ENCODE data around the gene LIMK2. TPM values are rescaled to one million over a fixed set of nuclear protein-coding genes. Genes with fewer than 3 reads are reported as not detected.
"Not testable (repeated sequence)": the region's sequence is repeated elsewhere in the genome, so short reads cannot be mapped to it uniquely, and the experiment has no call there.

LIMK2 gene
- total RNA-seq, 2 donors from 2014 or later: 92.1 to 128 TPM

DNA sequence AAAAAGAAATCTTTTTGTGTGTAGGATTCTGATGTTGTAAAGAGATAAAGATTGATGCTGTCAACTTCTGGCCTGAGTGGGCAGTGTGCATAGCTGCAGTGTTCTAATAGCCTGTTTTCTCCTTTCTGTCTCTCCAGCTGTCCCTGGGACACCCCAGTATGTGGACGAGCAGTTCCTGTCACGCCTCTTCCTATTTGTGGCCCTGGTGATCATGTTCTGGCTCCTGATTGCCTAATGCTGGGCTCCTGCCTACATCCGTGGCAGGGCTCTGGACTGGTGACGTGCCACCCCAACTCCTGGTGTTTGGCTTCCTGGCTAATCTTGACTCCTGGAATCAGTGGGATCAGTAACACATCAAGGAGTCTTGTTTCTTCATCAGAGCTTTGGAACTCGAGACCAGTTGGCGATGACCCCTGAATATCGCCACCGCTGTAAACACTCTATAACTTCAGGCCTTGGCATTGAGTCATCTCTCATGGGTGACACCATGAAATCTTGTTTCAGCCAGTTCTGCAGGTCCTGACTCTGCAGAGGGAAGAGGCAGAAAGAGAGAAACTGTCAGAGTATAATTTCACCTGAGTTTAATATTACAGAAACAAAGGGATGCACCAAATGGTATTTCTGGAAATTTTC is 7.6 kb upstream of the LIMK2 start:
- DNase-seq (ENCODE audit: low spot score): peak; percentile 50
- H3K4me1 ChIP-seq (replicated peaks); intact Hi-C loops (cut with DNase I); H3K4me3 ChIP-seq; H3K27me3 ChIP-seq (replicated peaks; ENCODE audit: insufficient read depth); H3K9me3 ChIP-seq; H3K36me3 ChIP-seq: not testable (repeated sequence)
- TF ChIP-seq POLR2AphosphoS5 (IDR thresholded peaks at IDR 0.05): peak; percentile 34
- H3K27ac ChIP-seq: peak overlapping the region; percentile 67 to 83
- WGBS: 39% methylated on average over 8 of the region's 8 CpGs

GRCh38 chr22:31205059-31205458 is 7.0 kb upstream of the LIMK2 start:
- peak overlapping the region; percentile 69 to 83 for H3K27ac ChIP-seq
- intact Hi-C loops (cut with DNase I); H3K36me3 ChIP-seq; H3K9me3 ChIP-seq; H3K4me1 ChIP-seq (replicated peaks); H3K27me3 ChIP-seq (replicated peaks; ENCODE audit: insufficient read depth); DNase-seq (ENCODE audit: low spot score); H3K4me3 ChIP-seq: not testable (repeated sequence)
- WGBS: 30% methylated on average over 4 of the region's 4 CpGs

DNA sequence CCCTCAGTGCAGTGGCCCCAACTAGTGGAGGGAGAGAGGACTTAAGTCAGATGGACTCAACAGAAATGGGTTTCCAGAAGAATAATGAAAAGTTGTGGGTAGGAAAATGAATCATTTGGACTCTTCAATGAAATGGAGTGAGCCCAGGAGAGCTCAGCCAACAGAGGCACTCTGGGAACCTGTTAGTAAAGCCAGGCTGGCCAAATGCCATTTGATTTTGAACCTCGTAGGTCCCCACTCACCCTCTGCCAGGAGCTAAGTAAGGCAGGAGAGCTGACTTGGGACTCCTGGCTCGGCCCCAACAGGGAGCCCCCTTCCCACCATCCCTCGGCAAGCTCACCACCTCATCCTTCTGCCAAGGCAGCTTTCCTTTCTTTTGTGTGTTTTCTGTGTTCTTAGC is 5.6 kb upstream of the LIMK2 start:
- H3K4me3 ChIP-seq; H3K36me3 ChIP-seq; DNase-seq (ENCODE audit: low spot score); intact Hi-C loops (cut with DNase I); H3K27me3 ChIP-seq (replicated peaks; ENCODE audit: insufficient read depth); H3K4me1 ChIP-seq (replicated peaks); H3K9me3 ChIP-seq: not testable (repeated sequence)
- peak overlapping the region; percentile 69 to 83 for H3K27ac ChIP-seq
- WGBS: 46% methylated on average over 3 of the region's 3 CpGs

DNA sequence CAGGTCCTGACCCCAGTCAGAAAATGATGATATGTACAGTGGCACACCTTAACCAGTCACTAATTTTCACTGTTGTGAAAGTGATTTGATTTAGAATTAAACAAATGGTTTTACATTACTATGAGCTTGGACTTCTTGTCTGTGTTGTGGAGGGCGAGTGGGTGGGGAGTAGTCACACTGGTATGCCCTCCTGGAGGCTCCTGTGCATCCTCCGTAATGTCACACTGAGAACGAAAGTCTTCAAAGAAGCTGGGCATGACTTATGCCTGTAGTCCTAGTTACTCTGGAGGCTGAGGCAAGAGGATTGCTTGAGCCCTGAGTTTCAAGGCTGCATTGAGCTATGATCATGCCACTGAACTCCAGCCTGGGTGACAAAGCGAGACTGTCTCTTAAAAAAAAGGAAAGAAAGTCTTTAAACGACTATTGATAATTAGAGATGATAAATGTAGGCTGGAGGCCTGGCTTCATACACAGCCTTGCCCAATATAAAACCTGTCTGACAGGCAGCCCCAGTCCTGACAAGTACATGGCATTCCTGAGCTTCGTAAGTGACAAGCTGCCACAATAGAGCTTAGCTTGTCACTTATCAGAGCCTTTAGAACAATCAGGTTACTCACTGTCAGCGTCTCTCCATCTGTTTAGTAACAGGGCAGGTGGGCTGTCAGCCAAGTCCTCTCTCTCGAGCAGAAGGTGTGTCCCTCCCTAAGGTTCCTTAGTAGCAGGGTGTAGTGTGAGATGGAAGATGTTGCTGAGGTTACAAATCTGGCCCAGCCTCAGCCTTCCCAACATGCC is 5.0 kb upstream of the LIMK2 start:
- intact Hi-C loops (cut with DNase I): no loop called here
- WGBS: 48% methylated on average over 8 of the region's 8 CpGs
- peak; percentile 92 for DNase-seq (ENCODE audit: low spot score)

DNA sequence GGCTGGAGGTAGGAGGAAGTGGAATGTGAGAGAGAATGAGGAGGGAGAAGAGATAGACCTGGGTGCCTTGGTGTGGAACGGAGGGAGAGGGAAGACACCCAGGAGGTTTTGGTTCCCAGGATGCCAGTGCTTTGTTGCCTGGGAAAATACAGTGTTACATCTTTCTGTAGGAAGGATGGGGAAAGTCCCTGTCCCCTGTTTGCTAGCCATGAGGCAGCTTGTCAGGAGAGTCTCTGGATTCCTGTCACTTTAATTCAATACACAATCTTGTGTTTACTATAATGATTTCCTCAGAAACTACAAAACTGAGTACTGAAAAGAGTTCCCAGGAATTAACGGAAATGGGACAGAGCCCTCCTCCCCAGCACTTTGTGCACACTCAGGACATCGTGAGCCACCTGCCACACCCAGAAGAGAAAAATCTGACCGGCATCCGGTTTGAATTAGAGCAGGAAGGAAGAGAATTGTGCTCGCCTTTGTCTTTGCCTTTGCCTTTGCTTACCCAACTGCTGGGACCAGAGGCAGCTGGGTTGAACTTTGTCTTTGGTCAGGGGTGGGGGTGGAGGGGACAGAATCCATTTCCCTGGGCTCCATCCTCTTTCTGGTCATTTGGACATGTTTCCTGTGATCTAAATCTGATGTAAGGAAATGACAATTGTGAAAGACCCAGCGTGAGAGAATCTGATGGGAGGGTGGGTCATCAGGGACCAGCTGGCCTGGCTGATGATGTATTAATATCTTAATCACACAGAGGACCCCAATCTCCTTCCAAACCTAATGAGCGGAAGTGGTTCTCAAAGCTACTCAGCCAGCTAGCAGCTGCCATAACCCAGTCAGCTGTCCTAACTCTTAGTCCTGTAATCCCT is 1.3 kb upstream of the LIMK2 start:
- TF ChIP-seq POLR2A (IDR thresholded peaks at IDR 0.05) (no peak), POLR2AphosphoS5 (IDR thresholded peaks at IDR 0.05) (no peak), CTCF (IDR thresholded peaks at IDR 0.05) (no peak)
- no peak overlapping the region for H3K4me3 ChIP-seq
- peaks cover 17% of the 10 kb centered on the region for H3K4me1 ChIP-seq (replicated peaks)
- DNase-seq (ENCODE audit: low spot score): no peak
- intact Hi-C loops (cut with DNase I): loop anchor here (5.0 to 10.0 kb wide), 2 partner anchors 48 to 64 kb away; partner anchors contain the start of gene RNF185
- WGBS: 67% methylated on average over 8 of the region's 8 CpGs
- no peaks in the 10 kb centered on the region for H3K27me3 ChIP-seq (replicated peaks; ENCODE audit: insufficient read depth)
- H3K9me3 ChIP-seq: no peaks in the 10 kb centered on the region
- peak overlapping the region; percentile 80 to 83 for H3K27ac ChIP-seq
- H3K36me3 ChIP-seq: no peaks in the 10 kb centered on the region

More for the DNA sequence above, 5.0 kb upstream of the LIMK2 start:
- Histone ChIP-seq H3K27me3 (replicated peaks; ENCODE audit: insufficient read depth) (no peaks in the 10 kb centered on the region), H3K4me1 (replicated peaks) (peaks cover 8% of the 10 kb centered on the region), H3K9me3 (no peaks in the 10 kb centered on the region), H3K27ac (peak overlapping the region; percentile 69 to 83), H3K4me3 (no peak overlapping the region), H3K36me3 (peaks cover 0 to 1% of the 10 kb centered on the region in 2 donors)
- no peak for TF ChIP-seq CTCF (IDR thresholded peaks at IDR 0.05)
- TF ChIP-seq POLR2A (IDR thresholded peaks at IDR 0.05): no peak
- TF ChIP-seq POLR2AphosphoS5 (IDR thresholded peaks at IDR 0.05): peak; percentile 94

GRCh38 chr22:31211482-31211861 is 626 bp upstream of the LIMK2 start:
- no peak for TF ChIP-seq CTCF (IDR thresholded peaks at IDR 0.05)
- no peak for TF ChIP-seq POLR2AphosphoS5 (IDR thresholded peaks at IDR 0.05)
- TF ChIP-seq POLR2A (IDR thresholded peaks at IDR 0.05): no peak
- no peaks in the 10 kb centered on the region for H3K9me3 ChIP-seq
- 79% methylated on average over 7 of the region's 7 CpGs for WGBS
- peak overlapping the region; percentile 80 to 83 for H3K27ac ChIP-seq
- intact Hi-C loops (cut with DNase I): loop anchor here (5.0 to 10.0 kb wide), 2 partner anchors 49 to 63 kb away; partner anchors contain the start of gene RNF185
- no peak for DNase-seq (ENCODE audit: low spot score)
- no peaks in the 10 kb centered on the region for H3K36me3 ChIP-seq
- no peaks in the 10 kb centered on the region for H3K27me3 ChIP-seq (replicated peaks; ENCODE audit: insufficient read depth)
- peaks cover 17% of the 10 kb centered on the region for H3K4me1 ChIP-seq (replicated peaks)
- H3K4me3 ChIP-seq: peak overlapping the region in 1 of 2 donors; percentile 91

Measured in prostate gland (tissue), 2 donors.